GM18873 (cell line): ENCODE data around the gene BHLHE23.
"Not testable (repeated sequence)": the region's sequence is repeated elsewhere in the genome, so short reads cannot be mapped to it uniquely, and the experiment has no call there.

Experiments used
- ATAC-seq: cut with Tn5 transposase; IDR thresholded peaks from one replicate; pipeline ENCODE4 v1.9.1; 2021; ENCODE audit warnings: mild to moderate bottlenecking, moderate library complexity, moderate number of reproducible peaks; ENCODE audit not compliant: unreplicated experiment, low FRiP score

Gene BHLHE23

GRCh38 chr20:63043348-63044203 is 36.8 kb upstream of the BHLHE23 start:
- no peak for ATAC-seq

GRCh38 chr20:63042448-63043071 is 35.8 kb upstream of the BHLHE23 start:
- ATAC-seq = no peak

GRCh38 chr20:63041776-63042175 is 35.0 kb upstream of the BHLHE23 start:
- no peak for ATAC-seq

GRCh38 chr20:63037669-63038268 is 31.0 kb upstream of the BHLHE23 start:
- ATAC-seq = no peak

GRCh38 chr20:63036291-63036690 is 29.5 kb upstream of the BHLHE23 start:
- no peak for ATAC-seq

GRCh38 chr20:63035603-63036185 is 28.9 kb upstream of the BHLHE23 start:
- no peak for ATAC-seq

- ATAC-seq = not testable (repeated sequence)
Observed at GRCh38 chr20:63034710-63035602, 28.2 kb upstream of the BHLHE23 start.

DNA sequence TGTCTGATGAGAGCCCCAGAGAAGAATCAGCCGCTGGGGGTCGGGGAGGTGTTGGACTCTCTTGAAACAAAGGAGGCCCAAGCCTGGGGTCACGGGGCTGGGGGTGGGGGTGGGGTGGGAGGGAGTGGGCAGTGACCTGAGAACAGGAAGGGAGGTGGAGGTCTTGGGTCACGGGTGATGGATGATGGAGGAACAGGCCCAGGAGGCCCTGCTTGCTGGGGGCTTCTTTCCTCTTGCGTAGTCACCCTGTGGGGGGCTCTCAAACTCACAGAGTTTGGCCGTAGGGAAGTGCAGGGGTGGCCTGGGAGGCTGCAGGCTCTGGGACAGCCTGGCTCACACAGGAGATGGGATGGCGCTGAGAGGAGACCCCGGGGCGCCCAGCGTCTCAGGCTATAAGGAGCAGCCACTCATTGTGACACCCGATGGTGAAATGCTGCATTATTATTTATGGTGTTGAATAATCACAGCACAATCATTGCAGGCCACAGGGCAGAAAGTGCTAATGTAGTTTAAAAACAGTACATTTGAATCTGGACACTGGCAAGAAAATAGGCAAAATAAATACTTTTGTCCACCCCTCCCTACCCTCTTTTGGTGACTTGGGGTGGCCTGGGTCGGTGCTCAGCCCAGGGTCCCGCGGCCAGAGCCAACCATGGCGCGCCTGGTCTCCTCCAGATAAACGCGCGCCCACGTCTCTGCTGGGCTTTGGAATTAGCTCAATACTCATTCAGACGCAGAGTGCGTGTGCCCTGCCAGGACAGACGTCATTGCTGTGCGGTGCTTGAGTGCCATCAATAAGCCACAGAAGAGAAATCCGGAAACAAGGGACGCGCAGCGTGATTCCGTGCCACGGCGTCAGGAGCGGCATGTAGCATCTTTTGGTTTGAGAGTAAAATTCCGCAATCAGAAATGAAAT is 27.3 kb upstream of the BHLHE23 start:
- no peak for ATAC-seq

GRCh38 chr20:63032861-63033793 is 26.4 kb upstream of the BHLHE23 start:
- no peak for ATAC-seq

DNA sequence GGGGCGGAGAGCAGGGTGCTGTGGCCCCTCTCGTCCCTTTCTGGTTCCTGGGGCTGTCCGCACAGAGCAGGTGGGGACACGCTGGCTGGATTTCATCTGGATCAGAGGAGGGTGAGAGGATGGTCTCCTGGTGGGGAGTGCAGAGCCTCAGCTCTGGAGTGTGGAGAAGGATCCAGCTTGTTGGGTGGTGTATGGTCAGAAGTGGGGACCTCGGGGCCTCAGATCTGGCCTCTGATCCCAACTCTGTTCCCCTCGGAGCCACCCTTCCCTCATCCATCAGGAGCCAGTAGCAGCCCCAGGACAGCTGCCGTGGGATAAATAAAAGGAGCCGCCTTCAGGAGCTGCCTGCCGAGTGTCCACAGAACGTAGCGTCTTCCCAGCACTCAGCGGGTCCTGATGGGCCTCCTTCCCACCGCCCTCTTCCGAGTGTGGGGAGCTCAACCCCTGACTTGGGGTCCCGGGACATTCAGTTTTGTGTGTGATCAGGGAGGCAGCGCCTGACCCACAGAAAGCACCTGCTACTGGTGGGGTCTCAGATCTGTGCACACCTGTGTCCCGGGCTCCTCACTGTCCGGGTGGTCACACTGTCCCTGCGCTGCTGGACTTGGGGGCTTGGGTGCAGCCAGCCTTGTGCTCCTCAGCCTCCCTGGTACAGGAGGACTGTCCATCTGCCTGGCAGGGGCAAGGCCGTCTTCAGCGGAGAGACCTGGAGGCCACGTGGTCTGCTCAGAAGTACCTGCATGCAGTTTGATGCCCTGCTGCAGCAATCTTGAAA is 25.4 kb upstream of the BHLHE23 start:
- ATAC-seq = no peak

GRCh38 chr20:63031251-63032014 is 24.7 kb upstream of the BHLHE23 start:
- ATAC-seq = no peak

- ATAC-seq = no peak
Observed at GRCh38 chr20:63029358-63030121, 22.8 kb upstream of the BHLHE23 start.

GRCh38 chr20:63028461-63028921 is 21.7 kb upstream of the BHLHE23 start:
- ATAC-seq = no peak

GRCh38 chr20:63027922-63028389 is 21.2 kb upstream of the BHLHE23 start:
- ATAC-seq = no peak

DNA sequence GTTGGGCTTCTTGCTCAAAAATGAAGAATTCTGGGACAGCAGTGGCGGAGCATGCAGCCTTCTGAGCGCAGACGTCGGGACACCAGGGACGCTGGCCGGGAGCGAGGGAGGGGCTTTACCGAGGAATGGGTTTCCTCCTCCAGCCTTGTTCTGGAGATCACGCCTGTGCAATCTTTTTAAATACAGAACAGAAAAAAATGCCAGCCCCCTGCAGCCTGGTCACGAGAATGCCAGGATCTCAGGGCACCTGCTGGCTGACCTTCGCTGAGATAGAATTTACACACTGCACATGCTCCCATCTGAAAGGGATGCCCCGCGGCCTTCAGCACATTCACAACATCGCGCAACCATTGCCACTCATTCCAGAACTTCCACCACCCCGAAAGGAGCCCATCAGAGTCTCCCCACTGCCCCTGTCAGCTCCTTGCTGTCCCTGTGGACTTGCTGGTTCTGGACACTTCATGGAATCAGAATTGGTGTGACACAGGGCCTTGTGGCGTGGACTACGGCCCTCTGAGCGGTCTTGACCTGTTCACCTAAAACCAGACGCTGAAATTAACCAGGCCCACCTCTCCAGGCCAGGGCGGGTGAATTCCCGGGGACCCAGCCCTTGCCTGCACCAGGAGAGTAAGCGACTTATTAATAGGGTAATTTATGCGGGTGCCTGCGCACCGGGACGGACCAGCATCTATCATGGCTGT is 20.6 kb upstream of the BHLHE23 start:
- ATAC-seq = no peak
